Astrocyte (in vitro differentiated cells and primary cell): ENCODE data around the gene DKKL1.

Source experiments
- CTCF ChIP-seq: IDR thresholded peaks from 2 replicates; pipeline ENCODE4 v1.5.1; 2011; ENCODE audit warnings: low read depth, mild to moderate bottlenecking, inconsistent platforms, low read length, moderate library complexity; ENCODE audit not compliant: insufficient read depth
- EZH2 ChIP-seq: IDR thresholded peaks from 2 replicates; pipeline ENCODE4 v1.6.1; 2012; ENCODE audit warnings: mild to moderate bottlenecking, low read length, inconsistent platforms; ENCODE audit not compliant: insufficient read depth

- TF ChIP-seq CTCF: no peak
- peak; percentile 69 for TF ChIP-seq EZH2
Observed at GRCh38 chr19:49423071-49423984, 59.7 kb downstream of the DKKL1 start, which contains the start of gene PTH2.
